ENCODE results near the gene DMD. TPM values are rescaled to one million over a fixed set of nuclear protein-coding genes. Genes with fewer than 3 reads are reported as not detected.
A peak's percentile ranks its signal among the peaks of the same experiment; 100 is the strongest.

Gene DMD
- total and polyA plus RNA-seq, 2 of the 13 experiments (the other 11 are each of a cell fraction or from before 2014, with no cell fraction given) = 17.6 to 25.9 TPM

DNA sequence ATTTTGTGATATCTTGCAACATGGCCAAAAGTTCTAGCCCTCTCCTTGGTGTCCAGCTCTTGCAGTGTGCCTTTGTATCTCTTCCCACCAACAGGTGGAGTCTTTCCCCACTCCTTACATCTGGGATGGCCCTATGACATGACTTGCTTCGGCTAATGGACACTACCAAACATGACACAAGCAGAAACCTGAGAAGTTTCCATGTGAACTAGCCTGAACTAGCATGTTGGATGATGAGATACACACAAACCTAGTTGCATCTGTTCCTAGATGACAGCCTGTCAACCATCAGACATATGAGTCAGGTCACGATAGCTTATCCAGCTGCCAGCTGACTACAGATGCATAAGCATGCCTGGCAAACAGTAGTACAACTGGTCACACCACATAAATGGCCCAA is 1932.0 kb downstream of the DMD start:
- CTCF ChIA-PET (ENCODE audit: low intra/inter-chr PET ratio, low total read pairs) = interaction anchor here (2.0 kb wide), 1 partner anchor 145 kb away, joined by 10 read pairs; no protein-coding TSS in a partner anchor
- FAIRE-seq = peak; percentile 81
- in situ Hi-C loops (cut with HindIII; ENCODE audit: extremely low pct_ligation_motif_present, low pct_unique_long_range_greater_than_20kb) (no loop called here), intact Hi-C loops (cut with micrococcal nuclease; ENCODE audit: unreplicated experiment) (loop anchor here (1.0 to 5.0 kb wide), 2 partner anchors 145 to 383 kb away; no protein-coding TSS in a partner anchor)
- no peaks in the 10 kb centered on the region for H3K4me1 ChIP-seq (ENCODE audit: insufficient read depth, low read length)
- no peaks in the 10 kb centered on the region for H3K79me2 ChIP-seq (ENCODE audit: insufficient read depth, low read length)
- BruUV-seq (replicated peaks) = no TSS peak
- TF ChIP-seq ZNF644 (CRISPR knock-in tag; IDR thresholded peaks at IDR 0.05; ENCODE audit: low read depth) = 0 out of 2 replicates have a peak, but pooled peaks have one; percentile 11
- TF ChIP-seq, protein P1, sequence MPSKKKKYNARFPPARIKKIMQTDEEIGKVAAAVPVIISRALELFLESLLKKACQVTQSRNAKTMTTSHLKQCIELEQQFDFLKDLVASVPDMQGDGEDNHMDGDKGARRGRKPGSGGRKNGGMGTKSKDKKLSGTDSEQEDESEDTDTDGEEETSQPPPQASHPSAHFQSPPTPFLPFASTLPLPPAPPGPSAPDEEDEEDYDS (CRISPR knock-in tag; IDR thresholded peaks at IDR 0.05) = no peak
- TF ChIP-seq RAD21 (CRISPR knock-in tag; IDR thresholded peaks at IDR 0.05) = 0 out of 2 replicates have a peak, but pooled peaks have one; percentile 18
- no peak for TF ChIP-seq U2AF1 (optimal IDR thresholded peaks at IDR 0.05; ENCODE audit: low read depth, low read length)
- TF ChIP-seq STAG1 (CRISPR knock-in tag; IDR thresholded peaks at IDR 0.05) = peak; percentile 74
- peak; percentile 49 for TF ChIP-seq SMC3 (IDR thresholded peaks at IDR 0.05; ENCODE audit: low read length)
- TF ChIP-seq, protein P2, sequence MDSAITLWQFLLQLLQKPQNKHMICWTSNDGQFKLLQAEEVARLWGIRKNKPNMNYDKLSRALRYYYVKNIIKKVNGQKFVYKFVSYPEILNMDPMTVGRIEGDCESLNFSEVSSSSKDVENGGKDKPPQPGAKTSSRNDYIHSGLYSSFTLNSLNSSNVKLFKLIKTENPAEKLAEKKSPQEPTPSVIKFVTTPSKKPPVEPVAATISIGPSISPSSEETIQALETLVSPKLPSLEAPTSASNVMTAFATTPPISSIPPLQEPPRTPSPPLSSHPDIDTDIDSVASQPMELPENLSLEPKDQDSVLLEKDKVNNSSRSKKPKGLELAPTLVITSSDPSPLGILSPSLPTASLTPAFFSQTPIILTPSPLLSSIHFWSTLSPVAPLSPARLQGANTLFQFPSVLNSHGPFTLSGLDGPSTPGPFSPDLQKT (CRISPR knock-in tag; IDR thresholded peaks at IDR 0.05; ENCODE audit: borderline replicate concordance) = no peak
- TF ChIP-seq, protein P3, sequence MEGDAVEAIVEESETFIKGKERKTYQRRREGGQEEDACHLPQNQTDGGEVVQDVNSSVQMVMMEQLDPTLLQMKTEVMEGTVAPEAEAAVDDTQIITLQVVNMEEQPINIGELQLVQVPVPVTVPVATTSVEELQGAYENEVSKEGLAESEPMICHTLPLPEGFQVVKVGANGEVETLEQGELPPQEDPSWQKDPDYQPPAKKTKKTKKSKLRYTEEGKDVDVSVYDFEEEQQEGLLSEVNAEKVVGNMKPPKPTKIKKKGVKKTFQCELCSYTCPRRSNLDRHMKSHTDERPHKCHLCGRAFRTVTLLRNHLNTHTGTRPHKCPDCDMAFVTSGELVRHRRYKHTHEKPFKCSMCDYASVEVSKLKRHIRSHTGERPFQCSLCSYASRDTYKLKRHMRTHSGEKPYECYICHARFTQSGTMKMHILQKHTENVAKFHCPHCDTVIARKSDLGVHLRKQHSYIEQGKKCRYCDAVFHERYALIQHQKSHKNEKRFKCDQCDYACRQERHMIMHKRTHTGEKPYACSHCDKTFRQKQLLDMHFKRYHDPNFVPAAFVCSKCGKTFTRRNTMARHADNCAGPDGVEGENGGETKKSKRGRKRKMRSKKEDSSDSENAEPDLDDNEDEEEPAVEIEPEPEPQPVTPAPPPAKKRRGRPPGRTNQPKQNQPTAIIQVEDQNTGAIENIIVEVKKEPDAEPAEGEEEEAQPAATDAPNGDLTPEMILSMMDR (CRISPR knock-in tag; IDR thresholded peaks at IDR 0.05) = peak; percentile 64
- POLR2A ChIA-PET = no interaction called here
- H3K9ac ChIP-seq (ENCODE audit: insufficient read depth, low read depth, low read length) = no peak overlapping the region
- H2AFZ ChIP-seq (ENCODE audit: low read length) = no peak overlapping the region
- DNase-seq (ENCODE audit: low spot score) = peak; percentile 18
- peak; percentile 93 for ATAC-seq
- H3K9me3 ChIP-seq (ENCODE audit: low read length) = no peaks in the 10 kb centered on the region
- H3K36me3 ChIP-seq (replicated peaks in 1 of 2; ENCODE audit: control insufficient read depth in 1 of 2, insufficient read depth in 2 of 2, low read length in 2 of 2) = no peaks in the 10 kb centered on the region
- no CpG with 5 or more reads among the region's 2 CpGs for WGBS (ENCODE audit: low lambda C conversion rate)
- no peak overlapping the region for H3K4me2 ChIP-seq (ENCODE audit: low read depth, low read length)
- no peaks in the 10 kb centered on the region for H3K27me3 ChIP-seq (ENCODE audit: control insufficient read depth in 1 of 2, insufficient read depth in 2 of 2, low read length in 2 of 2)
- H3K4me3 ChIP-seq (replicated peaks in 1 of 3; ENCODE audit: insufficient read depth in 1 of 3, low read depth in 2 of 3, low read length in 3 of 3) = no peak overlapping the region
- no peak overlapping the region for H3K27ac ChIP-seq (ENCODE audit: extremely low read length, insufficient read depth, low read length)
- no peaks in the 10 kb centered on the region for H4K20me1 ChIP-seq (ENCODE audit: insufficient read depth, low read length)

Data from HepG2 (cell line).